COLO829 (cell line): ENCODE results near the gene CORT.

Experiments used
- DNase-seq: peaks from one replicate; pipeline ENCODE4 v3.0.0; 2012; ENCODE audit warnings: low spot score

The CORT gene

GRCh38 chr1:10474613-10475507, 25.0 kb downstream of the CORT start, which contains the start of gene PEX14:
Gene PEX14 (plus strand): TSS chr1:10474950. CDS start chr1:10474967, 17 bp downstream.
- peak; percentile 86 for DNase-seq

- no peak for DNase-seq
These were observed 25.7 kb downstream of the CORT start for GRCh38 chr1:10475510-10475909.

- no peak for DNase-seq
These were observed 29.5 kb downstream of the CORT start for GRCh38 chr1:10479296-10479695.

GRCh38 chr1:10480614-10481013, 30.8 kb downstream of the CORT start:
- no peak for DNase-seq

DNA sequence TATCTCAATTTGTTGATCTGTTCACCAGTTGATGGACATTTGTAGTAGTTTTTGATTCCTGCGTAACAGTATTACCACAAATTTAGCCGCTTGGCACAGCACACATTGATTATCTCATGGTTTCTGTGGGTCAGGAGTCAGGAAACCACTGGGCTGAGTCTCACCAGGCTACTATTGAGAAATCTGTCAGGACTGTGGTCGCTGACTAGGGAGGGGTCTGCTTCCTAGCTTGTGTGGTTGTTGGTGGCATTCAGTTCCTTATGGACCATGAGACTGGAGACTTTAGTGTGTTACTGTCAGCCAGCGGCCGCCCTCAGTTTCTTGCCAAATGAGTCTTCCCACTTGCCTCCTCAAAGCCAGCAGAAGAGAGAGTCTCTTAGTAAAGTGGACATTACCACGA, 34.7 kb downstream of the CORT start:
- DNase-seq: no peak

- no peak for DNase-seq
These were observed 39.6 kb downstream of the CORT start for GRCh38 chr1:10489291-10490055.

DNA sequence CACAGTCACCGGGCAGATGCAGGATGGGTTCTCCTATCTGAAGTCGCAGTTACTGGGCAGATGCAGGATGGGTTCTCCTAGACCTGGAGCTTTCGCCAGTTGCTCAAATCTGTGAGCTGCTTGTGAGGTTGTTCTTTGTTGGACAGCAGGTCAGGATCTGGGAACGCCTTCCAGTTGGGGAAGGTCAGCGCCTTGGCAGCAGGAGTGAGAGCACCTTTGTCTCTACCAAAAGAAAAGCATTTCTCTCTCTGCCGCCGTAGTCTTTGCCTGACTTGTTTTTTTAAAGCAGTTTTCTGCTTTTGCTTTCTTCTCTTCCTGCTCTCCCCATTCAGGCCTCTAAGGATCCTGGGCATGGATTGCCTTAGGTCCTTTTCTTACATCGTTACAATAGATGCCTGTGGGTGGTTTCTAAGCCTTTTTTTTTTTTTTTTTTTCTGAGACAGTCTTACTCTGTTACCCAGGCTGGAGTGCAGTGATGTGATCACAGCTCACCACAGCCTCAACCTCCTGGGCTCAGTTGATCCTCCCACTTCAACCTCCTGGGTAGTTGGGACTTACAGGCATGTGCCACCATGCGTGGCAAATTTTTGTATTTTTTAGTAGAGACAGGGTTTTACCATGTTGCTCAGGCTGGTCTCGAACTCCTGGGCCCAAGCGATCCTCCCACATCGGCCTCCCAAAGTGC, 40.6 kb downstream of the CORT start:
- no peak for DNase-seq

DNA sequence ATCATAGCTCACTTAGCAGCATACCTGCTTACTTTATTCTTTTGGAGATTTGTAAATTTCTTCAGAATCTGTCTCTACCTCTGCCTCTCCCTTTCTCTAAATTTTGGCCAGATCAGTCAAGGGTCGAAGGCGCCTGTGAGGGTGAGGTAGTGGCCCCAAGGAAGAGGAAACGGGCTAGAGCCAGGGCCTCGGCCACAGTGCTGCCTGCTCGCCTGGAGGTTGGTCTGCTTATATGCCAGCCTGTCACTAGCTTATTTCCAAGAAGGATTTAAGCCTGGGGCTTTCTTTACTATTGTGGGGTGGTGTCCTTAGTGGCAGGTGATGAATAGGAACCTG, 44.6 kb downstream of the CORT start:
- no peak for DNase-seq

- peak; percentile 73 for DNase-seq
These were observed 45.1 kb downstream of the CORT start for GRCh38 chr1:10494754-10495474.

- DNase-seq: no peak
These were observed 45.6 kb downstream of the CORT start for GRCh38 chr1:10495475-10495817.

GRCh38 chr1:10495952-10496351, 46.1 kb downstream of the CORT start:
- DNase-seq: no peak

- DNase-seq: no peak
These were observed 47.3 kb downstream of the CORT start for GRCh38 chr1:10497109-10497508.

GRCh38 chr1:10498231-10498630, 48.4 kb downstream of the CORT start:
- no peak for DNase-seq
